ENCODE measurements around the gene EIF4ENIF1. TPM values are rescaled to one million over a fixed set of nuclear protein-coding genes. Genes with fewer than 3 reads are reported as not detected.
A peak's percentile ranks its signal among the peaks of the same experiment; 100 is the strongest.
"Not testable (repeated sequence)": the region's sequence is repeated elsewhere in the genome, so short reads cannot be mapped to it uniquely, and the experiment has no call there.

Gene EIF4ENIF1
- total RNA-seq, 2 donors from 2014 or later, result 46.9 to 48.6 TPM

GRCh38 chr22:31402350-31402749 is 87.3 kb downstream of the EIF4ENIF1 start:
- ATAC-seq (replicated peaks in 1 of 2); DNase-seq; H3K4me3 Mint-ChIP-seq; H3K27me3 Mint-ChIP-seq (ENCODE audit: low read depth); H3K9me3 Mint-ChIP-seq: not testable (repeated sequence)
- Mint-ChIP-seq H3K4me1 (ENCODE audit: low read depth) (peaks cover 45% of the 10 kb centered on the region), H3K36me3 (ENCODE audit: insufficient read depth in 2 of 2) (peaks cover 13 to 32% of the 10 kb centered on the region in 2 donors), H3K27ac (peak overlapping the region; percentile 61)

- Mint-ChIP-seq H3K27me3 (ENCODE audit: low read depth) (no peaks in the 10 kb centered on the region), H3K9me3 (no peaks in the 10 kb centered on the region), H3K4me3 (peak overlapping the region; percentile 88 to 97), H3K36me3 (ENCODE audit: insufficient read depth in 2 of 2) (peaks cover 8 to 20% of the 10 kb centered on the region in 2 donors), H3K4me1 (ENCODE audit: low read depth) (peaks cover 34% of the 10 kb centered on the region), H3K27ac (peak overlapping the region; percentile 95)
- DNase-seq (no peak), ATAC-seq (replicated peaks in 1 of 2) (no peak)
Measured at GRCh38 chr22:31400023-31400397, 89.6 kb downstream of the EIF4ENIF1 start.

DNA sequence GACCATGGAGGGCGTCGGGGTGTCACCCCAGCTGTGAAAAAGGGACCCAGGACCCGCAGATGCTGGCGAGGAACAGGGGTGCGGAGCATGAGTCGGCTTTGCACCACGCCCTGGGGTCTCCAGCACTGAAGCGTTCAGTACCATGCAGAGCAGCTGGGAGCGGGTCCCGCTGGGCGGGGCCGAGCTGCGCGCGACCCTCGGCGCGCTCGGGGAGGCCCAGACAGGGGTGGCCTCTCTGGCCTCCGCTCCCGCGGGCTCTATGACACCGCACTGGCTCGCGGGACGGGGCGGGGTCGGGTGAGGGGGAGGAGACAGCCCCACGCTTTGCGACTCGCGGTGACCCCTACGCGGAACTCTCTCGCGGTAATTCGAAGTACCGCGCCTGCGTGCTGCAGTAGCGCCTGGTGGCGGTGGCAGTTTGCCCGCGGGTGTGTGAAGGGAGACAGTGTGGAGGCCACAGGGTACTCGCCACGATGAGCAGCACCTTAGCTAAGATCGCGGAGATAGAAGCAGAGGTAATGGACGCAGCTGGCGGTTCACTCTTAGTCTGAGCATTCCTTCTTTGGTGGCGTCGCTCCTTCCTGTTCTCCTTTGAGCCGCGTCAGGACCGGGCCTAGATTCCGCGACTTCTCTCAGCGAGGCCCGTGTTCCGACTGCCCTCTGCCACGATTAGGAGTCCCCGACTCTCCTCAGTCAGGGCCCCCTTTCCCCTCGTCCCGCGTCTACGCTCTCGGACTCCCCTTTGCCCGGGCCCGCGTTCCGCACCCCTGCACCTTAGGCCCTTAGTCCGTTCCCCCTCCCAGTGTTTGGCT is 90.2 kb downstream of the EIF4ENIF1 start, which contains the start of gene DRG1:
Gene DRG1 (plus strand): TSS at position 394 of the 812 bp plus-strand sequence. CDS start 80 bp downstream, at position 474.
- peaks cover 9 to 22% of the 10 kb centered on the region in 2 donors for H3K36me3 Mint-ChIP-seq (ENCODE audit: insufficient read depth in 2 of 2)
- H3K27ac Mint-ChIP-seq, result peak within 1 kb of the TSS; percentile 95

DNA sequence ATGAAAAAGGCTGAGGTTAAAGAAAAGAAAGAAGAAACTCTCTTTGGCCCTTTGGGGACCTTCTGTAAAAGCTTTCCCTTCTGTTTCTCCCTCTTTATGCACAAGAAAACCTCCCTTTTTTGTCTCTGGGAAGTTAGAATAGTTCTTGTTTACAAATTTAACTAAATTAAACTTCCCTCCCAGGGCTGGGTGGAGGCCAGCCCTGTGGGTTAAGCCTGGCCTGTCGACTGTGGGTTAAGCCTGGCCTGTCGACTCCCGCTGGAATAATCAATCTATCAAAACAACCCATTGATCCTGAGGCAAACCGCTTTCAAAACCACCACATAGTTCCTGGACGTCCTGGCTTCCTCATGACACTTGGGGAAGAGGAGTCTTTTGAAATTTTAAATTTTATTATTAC is 91.4 kb downstream of the EIF4ENIF1 start:
- peaks cover 6% of the 10 kb centered on the region for H3K27me3 Mint-ChIP-seq (ENCODE audit: low read depth)
- H3K27ac Mint-ChIP-seq, result no peak overlapping the region
- peaks cover 27% of the 10 kb centered on the region for H3K4me1 Mint-ChIP-seq (ENCODE audit: low read depth)
- peaks cover 1 to 2% of the 10 kb centered on the region in 2 donors for H3K9me3 Mint-ChIP-seq
- peaks cover 10 to 19% of the 10 kb centered on the region in 2 donors for H3K36me3 Mint-ChIP-seq (ENCODE audit: insufficient read depth in 2 of 2)
- ATAC-seq (replicated peaks in 1 of 2) (no peak), DNase-seq (no peak)
- H3K4me3 Mint-ChIP-seq, result no peak overlapping the region

More for the DNA sequence above, 90.2 kb downstream of the EIF4ENIF1 start, which contains the start of gene DRG1:
- Mint-ChIP-seq H3K4me3 (peak within 1 kb of the TSS; percentile 88 to 97), H3K27me3 (ENCODE audit: low read depth) (peaks cover 3% of the 10 kb centered on the region), H3K9me3 (peaks cover under 1% of the 10 kb centered on the region in 2 donors), H3K4me1 (ENCODE audit: low read depth) (peaks cover 34% of the 10 kb centered on the region)
- ATAC-seq (replicated peaks in 1 of 2) (peak; percentile 99 to 100), DNase-seq (peak; percentile 98)

GRCh38 chr22:31394326-31394725 is 95.3 kb downstream of the EIF4ENIF1 start:
- peaks cover 6% of the 10 kb centered on the region for H3K27me3 Mint-ChIP-seq (ENCODE audit: low read depth)
- H3K4me1 Mint-ChIP-seq (ENCODE audit: low read depth), result peaks cover 4% of the 10 kb centered on the region
- peaks cover 1 to 2% of the 10 kb centered on the region in 2 donors for H3K9me3 Mint-ChIP-seq
- ATAC-seq (replicated peaks in 1 of 2) (no peak), DNase-seq (no peak)
- no peak overlapping the region for H3K27ac Mint-ChIP-seq
- H3K4me3 Mint-ChIP-seq, result no peak overlapping the region
- peaks cover 2 to 3% of the 10 kb centered on the region in 2 donors for H3K36me3 Mint-ChIP-seq (ENCODE audit: insufficient read depth in 2 of 2)

DNA sequence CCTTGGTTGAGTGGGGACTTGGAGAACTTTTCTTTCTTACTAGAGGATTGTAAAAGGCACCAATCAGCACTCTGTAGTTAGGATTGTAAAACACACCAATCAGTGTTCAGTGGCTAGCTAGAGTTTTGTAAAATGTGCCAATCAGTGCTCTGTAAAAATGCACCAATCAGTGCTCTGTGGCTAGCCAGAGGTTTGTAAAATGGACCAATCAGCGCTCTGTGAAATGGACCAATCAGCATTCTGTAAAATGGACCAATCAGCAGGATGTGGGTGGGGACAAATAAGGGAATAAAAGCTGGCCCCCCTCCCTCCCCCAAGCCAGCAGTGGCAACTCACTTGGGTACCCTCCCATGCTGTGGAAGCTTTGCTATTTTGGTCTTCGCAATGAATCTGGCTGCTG is 95.7 kb downstream of the EIF4ENIF1 start:
- no peak overlapping the region for H3K4me3 Mint-ChIP-seq
- H3K27ac Mint-ChIP-seq, result no peak overlapping the region
- ATAC-seq (replicated peaks in 1 of 2) (no peak), DNase-seq (no peak)
- H3K9me3 Mint-ChIP-seq, result peaks cover 1 to 2% of the 10 kb centered on the region in 2 donors
- H3K27me3 Mint-ChIP-seq (ENCODE audit: low read depth), result peaks cover 6% of the 10 kb centered on the region
- H3K4me1 Mint-ChIP-seq (ENCODE audit: low read depth), result peaks cover 3% of the 10 kb centered on the region
- H3K36me3 Mint-ChIP-seq (ENCODE audit: insufficient read depth in 2 of 2), result peaks cover 2 to 3% of the 10 kb centered on the region in 2 donors

Other genes with a start within 250 kb of the EIF4ENIF1 start
- 10 to 100 TPM; 34.1 to 39.5 TPM for gene PIK3IP1, start 197.4 kb downstream of the EIF4ENIF1 start, total RNA-seq
- 10 to 100 TPM; 22.9 to 26.4 TPM for gene PATZ1, start 143.5 kb downstream of the EIF4ENIF1 start, total RNA-seq
- 100 to 1,000 TPM; 126 to 137 TPM for gene DRG1, start 90.2 kb downstream of the EIF4ENIF1 start, total RNA-seq
- gene SFI1, start 6.7 kb upstream of the EIF4ENIF1 start, total RNA-seq, result 100 to 1,000 TPM; 285 to 342 TPM
- gene PISD, start 172.4 kb upstream of the EIF4ENIF1 start, total RNA-seq, result 10 to 100 TPM; 38.0 to 38.5 TPM